GM19463 (cell line): ENCODE data around the gene ZNF263.
"Not testable (repeated sequence)": the region's sequence is repeated elsewhere in the genome, so short reads cannot be mapped to it uniquely, and the experiment has no call there.

Source experiments
- ATAC-seq: cut with Tn5 transposase; IDR thresholded peaks from one replicate; pipeline ENCODE4 v1.9.1; 2021; ENCODE audit warnings: mild to moderate bottlenecking, moderate library complexity; ENCODE audit not compliant: unreplicated experiment

Gene ZNF263

DNA sequence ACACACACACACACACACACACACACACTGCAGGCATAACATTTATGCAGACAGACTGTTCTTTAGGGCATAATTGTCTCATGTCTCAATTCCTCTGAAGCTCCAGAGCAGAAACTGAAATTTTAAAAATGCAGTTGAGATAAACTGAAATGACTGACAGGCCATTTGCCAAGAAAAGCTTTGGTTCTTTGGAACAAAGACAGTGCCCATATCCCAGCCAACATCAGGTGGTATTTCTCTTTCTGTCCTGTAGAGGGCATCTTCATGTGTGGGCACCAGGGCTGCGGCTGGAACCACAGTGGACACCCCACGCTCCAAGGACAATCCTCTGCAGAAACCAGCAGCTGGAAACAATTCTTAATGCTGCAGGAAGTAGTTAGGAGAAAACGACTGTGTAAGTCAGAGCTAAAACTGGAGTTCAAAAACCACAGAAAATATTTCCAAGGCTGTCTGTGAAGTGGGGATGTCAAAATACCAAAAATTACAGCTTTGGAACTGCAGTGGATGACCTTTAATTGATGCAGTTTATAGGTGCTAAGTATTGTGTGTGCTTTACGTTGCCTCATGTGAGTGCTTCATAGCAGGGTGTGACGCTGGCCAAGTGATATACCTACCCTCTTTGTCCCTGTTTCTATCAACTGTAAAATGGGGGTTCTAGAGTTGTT is 16.3 kb upstream of the ZNF263 start:
- ATAC-seq: no peak

DNA sequence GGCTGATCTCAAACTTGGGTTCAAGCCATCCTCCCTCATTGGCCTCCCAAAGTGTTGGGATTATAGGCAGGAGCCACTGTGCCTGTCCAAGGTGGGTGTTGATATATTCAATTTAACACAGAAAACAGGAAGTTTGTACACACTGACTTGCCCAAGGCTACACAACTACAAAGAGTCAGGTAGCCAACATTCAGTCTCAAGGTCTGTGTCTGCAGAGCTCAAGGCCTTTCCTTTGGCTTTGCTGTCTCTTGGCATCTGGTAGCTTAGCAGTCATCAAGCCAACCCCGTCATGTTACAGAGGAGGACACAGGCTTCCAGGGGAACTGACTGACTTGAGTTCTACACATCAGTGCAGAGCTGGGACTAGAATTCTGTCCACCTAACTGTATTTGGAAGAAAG is 15.0 kb upstream of the ZNF263 start:
- ATAC-seq: no peak

DNA sequence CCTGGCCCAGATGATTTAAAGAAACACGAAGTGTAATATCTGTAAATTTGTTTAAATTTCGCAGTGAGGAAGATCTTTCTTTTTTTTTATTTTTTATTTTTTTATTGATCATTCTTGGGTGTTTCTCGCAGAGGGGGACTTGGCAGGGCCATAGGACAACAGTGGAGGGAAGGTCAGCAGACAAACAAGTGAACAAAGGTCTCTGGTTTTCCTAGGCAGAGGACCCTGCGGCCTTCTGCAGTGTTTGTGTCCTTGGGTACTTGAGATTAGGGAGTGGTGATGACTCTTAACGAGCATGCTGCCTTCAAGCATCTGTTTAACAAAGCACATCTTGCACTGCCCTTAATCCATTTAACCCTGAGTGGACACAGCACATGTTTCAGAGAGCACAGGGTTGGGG is 12.6 kb upstream of the ZNF263 start:
- not testable (repeated sequence) for ATAC-seq

DNA sequence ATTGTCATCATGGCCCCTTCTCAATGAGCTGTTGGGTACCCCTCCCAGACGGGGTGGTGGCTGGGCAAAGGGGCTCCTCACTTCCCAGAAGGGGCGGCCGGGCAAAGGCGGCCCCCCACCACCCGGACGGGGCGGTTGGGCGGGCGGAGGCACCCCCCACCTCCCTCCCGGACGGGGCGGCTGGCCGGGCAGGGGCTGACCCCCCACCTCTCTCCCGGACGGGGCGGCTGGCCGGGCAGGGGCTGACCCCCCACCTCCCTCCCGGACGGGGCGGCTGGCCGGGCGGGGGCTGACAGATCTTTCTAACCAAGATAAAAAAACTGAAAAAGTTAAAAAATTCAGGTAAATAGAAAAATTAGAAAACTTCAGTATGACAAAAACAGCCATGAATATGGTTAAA is 12.0 kb upstream of the ZNF263 start:
- not testable (repeated sequence) for ATAC-seq

DNA sequence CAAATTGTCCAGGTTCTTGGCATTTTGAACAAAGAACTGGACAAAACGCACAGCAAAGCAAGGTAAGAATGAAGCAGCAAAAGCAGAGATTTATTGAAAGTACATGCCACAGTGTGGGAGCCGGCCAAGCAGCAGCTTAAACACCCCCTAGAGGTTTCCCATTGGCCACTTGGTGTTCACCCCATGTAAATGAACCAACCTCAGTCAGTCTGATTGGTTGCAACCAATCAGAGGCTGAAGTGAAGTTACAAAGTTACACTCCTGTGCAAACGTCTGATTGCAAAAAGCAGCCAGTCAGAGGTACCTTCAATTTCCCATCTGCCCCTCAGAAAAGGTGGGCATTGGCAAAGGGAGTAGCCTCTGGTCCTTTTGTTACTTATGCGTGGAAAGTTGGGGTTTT is 8.8 kb upstream of the ZNF263 start:
- ATAC-seq: no peak

DNA sequence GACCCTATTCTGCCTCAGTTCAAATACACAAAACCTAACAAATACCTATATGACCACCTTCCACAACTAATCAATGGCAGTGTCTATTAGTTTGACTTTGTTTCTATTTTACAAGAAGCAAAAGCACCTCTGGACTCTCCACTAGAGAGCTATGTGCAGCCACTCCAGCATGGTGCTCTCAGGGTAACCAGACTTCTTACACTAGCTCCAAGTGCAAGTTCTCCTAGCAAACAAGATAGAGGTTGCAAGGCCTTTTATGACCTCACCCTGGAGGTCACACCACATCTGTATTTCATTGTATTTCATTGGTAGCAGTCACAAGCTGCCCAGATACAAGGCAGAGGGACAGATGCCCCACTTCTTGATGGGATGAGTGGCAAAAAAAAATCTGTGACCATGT is 8.3 kb upstream of the ZNF263 start:
- no peak for ATAC-seq

DNA sequence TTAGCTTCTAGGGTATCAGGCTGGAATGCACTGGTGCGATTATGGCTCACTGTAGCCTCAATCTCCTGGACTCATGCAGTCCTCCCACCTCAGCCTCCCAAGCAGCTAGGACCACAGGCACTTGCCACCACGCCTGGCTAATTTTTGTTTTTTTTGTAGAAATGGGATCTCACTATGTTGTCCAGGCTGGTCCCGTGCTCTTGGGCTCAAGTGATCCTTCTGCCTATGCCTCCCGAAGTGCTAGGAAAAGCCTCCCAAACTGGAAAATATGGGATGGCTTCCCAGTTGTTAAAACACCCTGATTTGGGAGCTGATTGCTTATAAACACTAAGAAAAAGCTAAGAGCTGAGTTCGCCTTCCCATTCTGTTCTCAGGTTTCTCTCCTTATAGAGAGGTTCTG is 6.6 kb upstream of the ZNF263 start:
- ATAC-seq: no peak

DNA sequence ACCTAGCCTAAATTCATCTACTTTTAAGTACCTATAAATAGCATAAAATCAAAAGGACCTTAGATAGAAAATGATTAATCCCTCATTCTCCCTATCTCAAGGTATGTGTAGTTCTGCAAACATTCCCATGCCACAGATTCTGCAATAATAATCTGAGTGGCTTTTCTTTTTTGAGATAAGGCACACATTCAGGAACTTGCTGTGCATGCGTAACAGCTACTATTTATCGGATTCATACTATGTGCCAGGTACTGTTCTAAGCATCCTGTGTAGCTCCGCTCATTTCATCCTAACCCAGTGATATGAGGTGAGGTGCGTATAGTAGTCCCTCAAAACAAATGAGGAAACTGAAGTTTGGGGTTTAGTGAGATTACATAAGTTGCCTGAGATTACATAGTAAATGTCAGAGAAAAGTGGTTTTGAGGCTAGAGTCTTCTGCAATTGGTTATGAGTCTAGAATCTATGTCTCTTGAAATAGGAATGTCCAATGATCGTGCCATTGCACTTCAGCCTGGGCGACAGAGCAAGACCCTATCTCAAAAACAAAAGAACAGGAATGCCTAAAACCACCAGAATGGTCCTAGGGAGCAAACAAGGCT is 2.0 kb upstream of the ZNF263 start:
- no peak for ATAC-seq

DNA sequence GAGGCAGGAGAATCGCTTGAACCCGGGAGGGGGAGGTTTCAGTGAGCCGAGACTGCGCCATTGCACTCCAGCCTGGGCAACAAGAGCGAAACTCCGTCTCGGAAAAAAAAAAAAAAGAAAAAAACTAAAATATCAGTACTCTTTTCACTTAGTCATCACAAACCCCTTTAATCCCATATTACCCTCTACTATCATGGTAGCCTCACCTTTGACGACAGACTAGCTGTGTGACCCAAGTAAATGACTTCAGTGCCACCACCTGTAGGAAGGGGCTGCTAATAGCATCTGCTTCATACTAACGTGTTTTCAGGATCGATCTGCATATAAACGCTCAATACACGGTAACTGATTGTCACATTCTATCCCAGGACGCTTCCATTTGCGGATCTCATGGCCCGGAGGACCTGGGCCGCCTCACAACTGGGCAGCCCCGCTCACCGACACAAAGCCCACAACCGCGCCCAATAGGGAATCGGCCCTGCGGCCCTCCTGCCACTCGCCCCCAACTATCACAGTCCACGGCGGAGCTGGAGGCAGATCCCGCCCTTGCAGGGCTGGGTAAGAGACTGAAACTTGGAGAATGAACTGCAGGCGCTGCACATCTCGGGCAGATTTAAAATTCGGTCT is 1.1 kb upstream of the ZNF263 start:
- peak; percentile 31 for ATAC-seq

DNA sequence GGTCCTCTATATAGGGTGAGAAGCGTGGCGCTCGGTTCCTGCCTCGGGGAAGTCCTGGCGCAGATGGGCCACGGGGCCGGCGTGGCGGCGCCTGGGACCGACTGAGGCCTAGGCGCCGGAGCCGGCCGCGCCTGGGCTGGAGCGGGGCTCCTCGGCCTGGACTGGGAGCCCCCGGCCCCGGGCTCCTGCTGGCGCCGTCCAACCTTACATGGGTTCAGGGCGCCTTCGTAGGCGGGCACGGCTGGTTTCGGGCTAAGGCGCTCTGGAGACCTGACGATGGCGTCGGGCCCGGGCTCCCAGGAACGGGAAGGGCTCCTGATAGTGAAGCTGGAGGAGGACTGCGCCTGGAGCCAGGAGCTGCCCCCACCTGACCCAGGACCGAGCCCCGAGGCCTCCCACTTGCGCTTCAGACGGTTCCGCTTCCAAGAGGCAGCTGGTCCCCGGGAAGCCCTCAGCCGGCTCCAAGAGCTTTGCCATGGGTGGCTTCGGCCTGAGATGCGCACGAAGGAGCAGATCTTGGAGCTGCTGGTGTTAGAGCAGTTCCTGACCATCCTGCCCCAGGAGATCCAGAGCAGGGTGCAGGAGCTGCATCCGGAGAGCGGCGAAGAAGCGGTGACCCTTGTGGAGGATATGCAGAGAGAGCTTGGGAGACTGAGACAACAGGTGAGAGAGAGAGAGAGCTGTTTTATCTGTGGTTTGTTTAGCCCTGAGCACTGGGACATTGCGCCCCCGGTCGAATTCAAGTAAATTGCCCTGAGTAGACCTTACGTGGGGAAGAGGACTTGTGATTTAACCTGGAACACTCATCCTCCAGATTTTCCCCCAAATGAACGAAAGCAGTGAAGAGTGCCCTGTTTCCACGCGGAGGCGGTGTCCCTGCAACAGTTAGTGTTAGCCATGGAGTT is 504 bp downstream of the ZNF263 start:
- no peak for ATAC-seq

DNA sequence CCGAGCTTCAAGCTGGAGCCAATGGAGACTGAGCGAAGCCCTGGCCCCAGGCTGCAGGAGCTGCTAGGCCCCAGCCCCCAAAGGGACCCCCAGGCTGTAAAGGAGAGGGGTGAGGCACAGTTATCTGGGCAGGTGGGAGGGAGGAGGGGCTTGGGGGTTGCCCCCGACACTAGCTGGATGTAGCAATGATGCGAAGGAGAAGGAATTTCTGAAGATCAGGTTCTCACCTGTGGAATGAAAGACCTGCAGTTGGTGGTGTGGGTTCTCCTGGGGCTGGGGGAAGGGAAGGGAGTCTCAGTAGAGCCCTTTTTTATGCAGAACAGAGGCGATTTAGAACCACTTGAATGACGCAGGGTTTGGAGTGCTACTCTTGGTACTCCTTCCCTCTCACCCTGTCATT is 1.8 kb downstream of the ZNF263 start:
- no peak for ATAC-seq

DNA sequence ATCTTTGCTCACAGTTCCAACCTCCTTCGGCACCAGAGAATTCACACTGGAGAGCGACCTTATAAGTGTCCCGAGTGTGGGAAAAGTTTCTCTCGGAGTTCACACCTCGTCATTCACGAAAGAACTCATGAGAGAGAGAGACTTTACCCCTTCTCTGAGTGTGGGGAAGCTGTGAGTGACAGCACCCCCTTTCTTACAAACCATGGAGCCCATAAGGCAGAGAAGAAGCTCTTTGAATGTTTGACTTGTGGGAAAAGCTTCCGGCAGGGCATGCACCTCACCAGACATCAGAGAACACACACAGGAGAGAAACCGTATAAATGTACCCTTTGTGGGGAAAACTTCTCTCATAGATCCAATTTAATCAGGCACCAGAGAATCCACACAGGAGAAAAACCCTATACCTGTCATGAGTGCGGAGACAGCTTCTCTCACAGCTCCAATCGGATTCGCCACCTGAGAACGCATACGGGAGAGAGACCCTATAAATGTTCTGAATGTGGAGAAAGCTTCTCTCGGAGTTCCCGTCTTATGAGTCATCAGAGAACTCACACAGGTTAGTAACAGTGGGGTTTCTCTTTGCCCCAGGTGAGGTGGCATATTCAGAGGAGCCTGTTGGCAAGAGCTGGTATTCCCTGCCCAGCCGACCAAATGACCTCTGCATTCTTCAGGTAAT is 6.8 kb downstream of the ZNF263 start:
- no peak for ATAC-seq

DNA sequence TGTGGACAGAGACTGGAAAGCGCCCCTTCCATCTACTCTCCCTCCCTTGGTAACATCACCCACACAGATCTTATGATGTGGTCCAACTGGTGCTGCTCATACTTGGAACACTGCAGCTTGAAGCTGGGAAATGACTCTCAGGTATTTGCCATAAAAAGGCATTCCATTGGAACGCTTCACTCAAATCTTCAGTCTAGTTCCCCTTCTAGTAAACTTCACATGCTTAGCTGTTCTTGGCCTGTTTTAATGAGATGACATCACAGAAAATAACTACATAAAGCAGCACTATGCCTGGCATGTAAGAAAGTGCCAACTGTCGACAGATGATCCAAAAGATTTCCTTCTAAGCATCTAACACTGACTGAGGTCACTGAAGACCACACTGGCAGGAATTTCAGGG is 9.3 kb downstream of the ZNF263 start:
- no peak for ATAC-seq

DNA sequence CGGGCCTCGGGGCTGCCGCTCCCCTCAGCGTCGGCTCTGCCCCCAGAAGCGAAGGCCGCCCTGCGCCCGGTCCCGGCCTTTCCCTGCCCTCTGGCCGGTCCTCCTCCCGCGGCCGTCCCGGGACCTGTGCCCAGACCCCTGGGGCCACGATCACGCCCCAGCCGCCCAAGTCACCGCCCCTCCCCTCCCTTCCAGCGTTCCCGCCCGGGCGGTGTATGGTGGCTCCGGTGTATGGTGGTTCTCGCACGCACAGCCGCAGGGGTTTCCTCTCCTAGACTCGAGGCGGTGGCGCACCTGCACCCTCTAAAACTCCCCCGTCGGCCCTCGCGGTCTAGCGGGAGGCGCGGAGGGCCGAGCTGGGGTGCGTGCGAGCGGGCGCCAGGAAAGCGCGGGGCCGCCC is 11.9 kb downstream of the ZNF263 start:
- no peak for ATAC-seq

DNA sequence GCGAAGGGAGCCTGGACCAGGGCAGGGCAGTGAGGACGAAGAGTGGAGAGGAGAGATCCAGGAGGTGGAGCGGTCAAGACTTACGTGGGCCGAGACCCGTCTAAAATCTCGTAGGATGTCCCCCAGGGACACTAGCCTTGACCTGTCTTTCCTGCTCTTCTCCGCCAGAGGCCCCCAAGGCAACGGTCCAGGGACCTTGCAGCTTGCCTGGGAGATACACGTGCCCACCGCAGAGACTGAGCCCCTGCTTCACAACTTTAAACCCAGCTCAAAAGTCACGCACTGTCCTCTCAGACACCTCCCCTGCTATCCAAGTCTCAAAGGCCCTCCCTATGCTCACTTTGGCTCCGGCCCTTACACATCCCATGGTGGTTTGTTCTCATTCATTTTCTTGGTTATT is 12.5 kb downstream of the ZNF263 start:
- no peak for ATAC-seq

DNA sequence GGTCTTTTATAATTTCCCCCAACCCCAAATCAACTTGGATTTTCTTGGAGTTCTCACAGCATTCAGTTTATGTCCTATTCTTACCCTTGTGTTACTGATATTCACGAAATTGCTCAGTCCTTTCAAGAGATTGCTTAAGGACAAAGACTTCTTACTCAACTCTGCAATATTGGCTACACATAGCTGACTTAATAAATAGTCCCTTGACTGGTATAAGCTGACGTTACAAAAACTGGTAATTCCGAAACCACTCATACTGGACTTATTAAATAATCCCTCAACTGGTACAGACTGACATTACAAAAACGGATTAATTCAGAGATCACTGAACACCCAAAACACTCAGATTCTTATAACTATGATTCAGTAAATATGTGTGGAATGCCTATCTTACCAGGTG is 21.1 kb downstream of the ZNF263 start:
- ATAC-seq: no peak

DNA sequence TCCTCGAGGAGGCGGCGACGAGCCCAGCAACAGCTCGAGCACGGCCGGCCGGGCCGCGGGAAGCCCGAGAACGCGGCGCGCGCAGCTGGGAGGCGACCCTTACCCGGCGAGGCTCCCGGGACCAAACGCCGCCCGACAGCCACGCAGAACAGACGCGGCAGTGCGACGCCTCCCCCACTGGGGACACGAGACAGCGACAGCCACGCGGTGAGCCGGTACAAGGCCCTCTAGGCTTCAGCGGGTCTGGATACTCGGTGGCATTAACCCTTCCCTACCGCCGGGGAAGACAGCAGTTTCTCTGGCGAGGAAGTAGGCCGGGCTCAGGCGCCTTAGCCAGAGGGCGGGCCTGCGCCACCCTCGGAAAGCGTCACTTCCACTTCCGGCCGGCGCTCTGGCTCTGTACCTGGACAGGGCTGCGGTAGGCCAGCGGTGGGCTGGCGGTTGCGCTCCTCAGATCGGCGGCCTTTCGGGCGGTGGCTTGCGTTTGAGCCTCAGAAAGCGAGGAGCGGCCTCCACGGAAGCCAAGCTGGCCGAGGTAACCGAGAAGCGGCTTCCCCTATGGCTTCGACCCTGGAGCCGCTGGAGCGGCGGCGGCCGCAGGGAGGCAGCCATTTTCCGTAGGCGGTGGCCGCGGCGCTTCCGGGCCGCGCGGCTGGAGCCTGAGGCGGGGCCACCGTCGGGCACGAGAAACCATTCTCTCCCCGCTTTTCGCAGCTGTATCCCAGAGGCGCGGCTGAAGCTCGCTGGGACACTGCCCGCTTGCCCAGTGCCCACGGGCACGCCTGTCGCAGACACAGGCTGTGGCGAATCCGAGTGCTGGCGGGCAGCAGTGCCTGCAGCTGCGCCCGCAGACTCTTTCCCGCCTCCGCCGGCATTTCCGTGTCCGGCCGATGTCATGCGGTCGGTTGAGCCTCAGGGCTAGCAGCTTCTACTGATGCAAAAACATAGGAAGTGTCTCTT is 22.1 kb downstream of the ZNF263 start, which contains the start of the genes TIGD7 and ZNF75A:
Gene TIGD7 (minus strand): TSS at position 322 of the 960 bp plus-strand sequence. CDS start 4,816 bp downstream, outside the sequence.
Gene ZNF75A (plus strand): TSS at position 389 of the 960 bp plus-strand sequence. CDS start 2,932 bp downstream, outside the sequence.
- ATAC-seq: peak; percentile 97

DNA sequence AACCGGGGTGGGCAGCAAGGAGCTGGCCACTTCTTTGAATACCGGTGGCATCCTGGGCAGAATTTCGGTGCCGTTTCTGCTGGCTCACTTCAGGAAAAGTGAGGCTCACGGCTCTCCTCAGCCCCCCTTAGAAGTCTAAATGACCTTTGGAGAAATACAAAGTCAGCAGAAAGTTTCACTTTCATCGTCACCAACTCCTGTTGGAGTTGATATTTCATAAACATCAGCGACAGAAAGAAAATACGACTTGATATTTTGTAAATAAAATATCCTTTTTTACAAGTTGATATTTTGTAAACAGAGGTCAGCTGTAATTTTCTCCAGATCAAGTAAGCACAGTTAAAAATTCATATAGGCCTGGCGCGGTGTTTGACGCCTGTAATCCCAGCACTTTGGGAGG is 22.8 kb downstream of the ZNF263 start:
- no peak for ATAC-seq

DNA sequence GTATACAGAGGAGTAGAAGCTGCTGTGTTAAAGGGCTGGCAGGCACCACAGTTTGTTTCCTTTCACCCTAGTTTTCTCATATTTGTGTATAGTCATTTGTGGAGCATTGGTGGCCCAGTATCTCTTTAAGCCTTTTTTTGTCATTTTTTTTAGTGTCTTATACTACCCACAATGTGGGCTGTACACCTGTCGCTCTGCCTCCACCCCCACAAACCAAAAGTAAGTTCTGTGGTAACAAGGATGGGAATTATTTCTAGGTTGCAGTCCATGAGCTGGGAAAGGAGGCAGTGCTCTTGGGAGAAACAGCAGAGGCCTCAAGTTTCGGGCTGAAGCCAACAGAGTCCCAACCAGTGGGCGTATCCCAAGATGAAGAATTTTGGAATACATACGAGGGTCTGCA is 28.2 kb downstream of the ZNF263 start:
- ATAC-seq: no peak
